ENCODE data around the gene C4orf50. TPM values are rescaled to one million over a fixed set of nuclear protein-coding genes. Genes with fewer than 3 reads are reported as not detected.
A peak's percentile ranks its signal among the peaks of the same experiment; 100 is the strongest.

The C4orf50 gene
- total RNA-seq, 2 donors from 2014 or later: 0.03 TPM

GRCh38 chr4:5931526-5931925 lies 86.7 kb downstream of the C4orf50 start:
- ATAC-seq (no peak), DNase-seq (no peak)
- intact Hi-C loops (cut with DNase I): no loop called here

- intact Hi-C loops (cut with DNase I): no loop called here
- no peak for ATAC-seq
- DNase-seq: no peak
Observed at GRCh38 chr4:5930876-5931275, 87.4 kb downstream of the C4orf50 start.

- intact Hi-C loops (cut with DNase I): no loop called here
- no peak for ATAC-seq
- DNase-seq: no peak
Observed at GRCh38 chr4:5930456-5930855, 87.8 kb downstream of the C4orf50 start.

- no peak for DNase-seq
- intact Hi-C loops (cut with DNase I): no loop called here
- ATAC-seq: no peak
Observed at GRCh38 chr4:5928844-5929420, 89.3 kb downstream of the C4orf50 start.

GRCh38 chr4:5928274-5928673 lies 90.0 kb downstream of the C4orf50 start:
- ATAC-seq (no peak), DNase-seq (no peak)
- intact Hi-C loops (cut with DNase I): no loop called here

GRCh38 chr4:5927747-5928146 lies 90.5 kb downstream of the C4orf50 start:
- DNase-seq (no peak), ATAC-seq (no peak)
- intact Hi-C loops (cut with DNase I): no loop called here

- ATAC-seq: no peak
- intact Hi-C loops (cut with DNase I): no loop called here
Observed at GRCh38 chr4:5927116-5927515, 91.1 kb downstream of the C4orf50 start.

GRCh38 chr4:5926598-5926997 lies 91.6 kb downstream of the C4orf50 start:
- DNase-seq (no peak), ATAC-seq (no peak)
- intact Hi-C loops (cut with DNase I): no loop called here

More at GRCh38 chr4:5927116-5927515, 91.1 kb downstream of the C4orf50 start:
- no peak for DNase-seq

- intact Hi-C loops (cut with DNase I): no loop called here
- ATAC-seq: no peak
- DNase-seq: no peak
Observed at GRCh38 chr4:5925419-5926200, 92.6 kb downstream of the C4orf50 start.

- intact Hi-C loops (cut with DNase I): no loop called here
- no peak for ATAC-seq
- DNase-seq: no peak
Observed at GRCh38 chr4:5924461-5925125, 93.6 kb downstream of the C4orf50 start.

- intact Hi-C loops (cut with DNase I): no loop called here
- ATAC-seq (no peak), DNase-seq (no peak)
Observed at GRCh38 chr4:5923376-5923775, 94.9 kb downstream of the C4orf50 start.

- ATAC-seq (no peak), DNase-seq (no peak)
- intact Hi-C loops (cut with DNase I): no loop called here
Observed at GRCh38 chr4:5922556-5922955, 95.7 kb downstream of the C4orf50 start.

- intact Hi-C loops (cut with DNase I): no loop called here
Observed at GRCh38 chr4:5921981-5922380, 96.2 kb downstream of the C4orf50 start.

GRCh38 chr4:5921101-5921980 lies 96.9 kb downstream of the C4orf50 start:
- intact Hi-C loops (cut with DNase I): no loop called here
- ATAC-seq (peak in 1 of 2 donors; percentile 33), DNase-seq (no peak)

More at GRCh38 chr4:5921981-5922380, 96.2 kb downstream of the C4orf50 start:
- DNase-seq (no peak), ATAC-seq (no peak)

GRCh38 chr4:5919571-5919970 lies 98.7 kb downstream of the C4orf50 start:
- no peak for ATAC-seq
- DNase-seq: no peak
- intact Hi-C loops (cut with DNase I): no loop called here

- intact Hi-C loops (cut with DNase I): no loop called here
- DNase-seq (no peak), ATAC-seq (no peak)
Observed at GRCh38 chr4:5919044-5919443, 99.2 kb downstream of the C4orf50 start.

GRCh38 chr4:5918331-5918985 lies 99.8 kb downstream of the C4orf50 start:
- ATAC-seq (no peak), DNase-seq (no peak)
- intact Hi-C loops (cut with DNase I): no loop called here

- ATAC-seq (no peak), DNase-seq (no peak)
- intact Hi-C loops (cut with DNase I): no loop called here
Observed at GRCh38 chr4:5917672-5918071, 100.6 kb downstream of the C4orf50 start.

GRCh38 chr4:5916229-5916628 lies 102.0 kb downstream of the C4orf50 start:
- no peak for ATAC-seq
- no peak for DNase-seq
- intact Hi-C loops (cut with DNase I): no loop called here
